Neutrophil (primary cell): Measurements from ENCODE around the gene AFTPH.
A peak's percentile ranks its signal among the peaks of the same experiment; 100 is the strongest.

Experiments used
- H3K27ac ChIP-seq: fragments of 200-600 bp; sonication (generic); 2 replicates; pipeline ENCODE4 v1.5.1; 2016; ENCODE audit warnings: mild to moderate bottlenecking, moderate library complexity
- H3K27me3 ChIP-seq: fragments of 200-600 bp; sonication (generic); 2 replicates; pipeline ENCODE4 v1.6.0; 2016; ENCODE audit warnings: mild to moderate bottlenecking
- H3K36me3 ChIP-seq: fragments of 200-600 bp; sonication (generic); 2 replicates; pipeline ENCODE4 v1.5.1; 2017
- H3K4me1 ChIP-seq, 2 experiments: fragments of 200-600 bp in 1 of 2; sonication (generic) in 1 of 2; 1 replicate in 1 of 2; 2 replicates in 1 of 2; pipeline versions ENCODE4 v1.5.1 to v1.6.1; 2013 to 2016; ENCODE audit warnings: low read depth in 1 of 2, low read length in 1 of 2, mild to moderate bottlenecking in 1 of 2, moderate library complexity in 1 of 2; ENCODE audit not compliant: control insufficient read depth in 1 of 2, insufficient read depth in 1 of 2
- H3K4me3 ChIP-seq, 2 experiments: fragments of 200-600 bp in 1 of 2; sonication (generic) in 1 of 2; 1 replicate in 1 of 2; 2 replicates in 1 of 2; pipeline ENCODE4 v1.5.1; 2013 to 2016; ENCODE audit warnings: low read depth in 1 of 2, low read length in 1 of 2, mild to moderate bottlenecking in 1 of 2, moderate library complexity in 1 of 2
- H3K9me3 ChIP-seq: fragments of 200-600 bp; sonication (generic); 2 replicates; pipeline ENCODE4 v1.5.1; 2016
- CTCF ChIP-seq: fragments of 200-600 bp; sonication (generic); IDR thresholded peaks from 2 replicates; pipeline ENCODE4 v1.5.1; 2016; ENCODE audit warnings: antibody characterized with exemption

Gene AFTPH

GRCh38 chr2:64605991-64606478 lies 81.9 kb downstream of the AFTPH start:
- Histone ChIP-seq H3K9me3 (no peaks in the 10 kb centered on the region), H3K36me3 (no peaks in the 10 kb centered on the region), H3K4me1 (peaks cover 35% of the 10 kb centered on the region in 2 experiments), H3K4me3 (no peak overlapping the region), H3K27me3 (no peaks in the 10 kb centered on the region), H3K27ac (no peak overlapping the region)
- no peak for TF ChIP-seq CTCF

GRCh38 chr2:64606479-64607363 lies 82.6 kb downstream of the AFTPH start:
- TF ChIP-seq CTCF, result peak; percentile 25
- Histone ChIP-seq H3K4me3 (peak overlapping the region; percentile 40 to 81), H3K4me1 (peaks cover 35% of the 10 kb centered on the region in 2 experiments), H3K9me3 (no peaks in the 10 kb centered on the region), H3K27me3 (no peaks in the 10 kb centered on the region), H3K36me3 (no peaks in the 10 kb centered on the region), H3K27ac (peak overlapping the region; percentile 66)

GRCh38 chr2:64607381-64608304 lies 83.5 kb downstream of the AFTPH start:
- H3K36me3 ChIP-seq, result no peaks in the 10 kb centered on the region
- H3K4me3 ChIP-seq, result peak overlapping the region; percentile 70 to 81
- H3K27me3 ChIP-seq, result no peaks in the 10 kb centered on the region
- H3K27ac ChIP-seq, result peak overlapping the region; percentile 66
- no peaks in the 10 kb centered on the region for H3K9me3 ChIP-seq
- peak; percentile 10 for TF ChIP-seq CTCF
- H3K4me1 ChIP-seq, result peaks cover 35% of the 10 kb centered on the region in 2 experiments

- H3K27me3 ChIP-seq, result no peaks in the 10 kb centered on the region
- peak overlapping the region; percentile 70 to 81 for H3K4me3 ChIP-seq
- peak overlapping the region; percentile 91 for H3K27ac ChIP-seq
- TF ChIP-seq CTCF, result no peak
- no peaks in the 10 kb centered on the region for H3K36me3 ChIP-seq
- H3K4me1 ChIP-seq, result peaks cover 35% of the 10 kb centered on the region in 2 experiments
- no peaks in the 10 kb centered on the region for H3K9me3 ChIP-seq
Observed at GRCh38 chr2:64608867-64609226, 84.7 kb downstream of the AFTPH start.

GRCh38 chr2:64609227-64609941 lies 85.3 kb downstream of the AFTPH start:
- Histone ChIP-seq H3K9me3 (no peaks in the 10 kb centered on the region), H3K27ac (peak overlapping the region; percentile 91), H3K27me3 (no peaks in the 10 kb centered on the region), H3K4me1 (peaks cover 35% of the 10 kb centered on the region in 2 experiments), H3K4me3 (peak overlapping the region; percentile 70 to 81), H3K36me3 (no peaks in the 10 kb centered on the region)
- TF ChIP-seq CTCF, result peak; percentile 71
